GM23338 (cell line): Measurements from ENCODE around the gene GSTM2. TPM values are rescaled to one million over a fixed set of nuclear protein-coding genes. Genes with fewer than 3 reads are reported as not detected.

Experiments
- ATAC-seq: fragments of 200-7000 bp; cut with Tn5 transposase; 3 replicates; pipeline ENCODE4 v1.9.1; 2020
- DNase-seq: peaks from one replicate; pipeline ENCODE4 v3.0.0-alpha.2; 2015; ENCODE audit warnings: low spot score
- H2AFZ ChIP-seq: fragments of 200-600 bp; sonication (generic); 2 replicates; pipeline ENCODE4 v1.8.0; 2016; ENCODE audit warnings: antibody characterized with exemption, mild to moderate bottlenecking, moderate library complexity
- H3F3A ChIP-seq: fragments of 200-600 bp; sonication (generic); replicated peaks from 2 replicates; pipeline ENCODE4 v1.8.0; 2017; ENCODE audit warnings: antibody characterized with exemption, mixed run types, low read depth
- H3K27ac ChIP-seq: fragments of 200-600 bp; sonication (generic); 2 replicates; pipeline ENCODE4 v1.6.1; 2016; ENCODE audit warnings: low read depth
- H3K27me3 ChIP-seq: fragments of 200-600 bp; sonication (generic); 2 replicates; pipeline ENCODE4 v1.8.0; 2016; ENCODE audit warnings: mild to moderate bottlenecking, mixed run types, moderate library complexity; ENCODE audit not compliant: insufficient read depth
- H3K36me3 ChIP-seq: fragments of 200-600 bp; sonication (generic); 2 replicates; pipeline ENCODE4 v1.8.0; 2016; ENCODE audit warnings: mild to moderate bottlenecking; ENCODE audit not compliant: insufficient read depth
- H3K4me1 ChIP-seq: fragments of 200-600 bp; sonication (generic); 2 replicates; pipeline ENCODE4 v1.8.0; 2016; ENCODE audit warnings: mild to moderate bottlenecking, moderate library complexity; ENCODE audit not compliant: insufficient read depth
- H3K4me2 ChIP-seq: fragments of 200-600 bp; sonication (generic); 2 replicates; pipeline ENCODE4 v1.7.1; 2017; ENCODE audit warnings: mixed run types
- H3K4me3 ChIP-seq: fragments of 200-600 bp; sonication (generic); 2 replicates; pipeline ENCODE4 v1.6.1; 2016; ENCODE audit warnings: mixed run types
- H3K79me2 ChIP-seq: fragments of 200-600 bp; sonication (generic); replicated peaks from 2 replicates; pipeline ENCODE4 v1.8.0; 2017; ENCODE audit warnings: mild to moderate bottlenecking; ENCODE audit not compliant: insufficient read depth
- H3K9me2 ChIP-seq: fragments of 200-600 bp; sonication (generic); 2 replicates; pipeline ENCODE4 v1.8.0; 2017; ENCODE audit not compliant: insufficient read depth
- H4K20me1 ChIP-seq: fragments of 200-600 bp; sonication (generic); replicated peaks from 2 replicates; pipeline ENCODE4 v1.8.0; 2017; ENCODE audit warnings: mild to moderate bottlenecking; ENCODE audit not compliant: insufficient read depth
- H3K27ac Mint-ChIP-seq: 2 replicates; pipeline ENCODE4 v1.8.0; 2020; ENCODE audit warnings: inconsistent platforms, mild to moderate bottlenecking, moderate library complexity, mixed read lengths
- H3K27me3 Mint-ChIP-seq: 3 replicates; pipeline ENCODE4 v1.8.0; 2022; ENCODE audit warnings: low read depth, mild to moderate bottlenecking, moderate library complexity, mixed read lengths, inconsistent platforms; ENCODE audit not compliant: insufficient read depth, poor library complexity
- H3K36me3 Mint-ChIP-seq: 3 replicates; pipeline ENCODE4 v1.8.0; 2021; ENCODE audit warnings: low read depth, mild to moderate bottlenecking, inconsistent platforms, moderate library complexity, mixed read lengths
- H3K4me1 Mint-ChIP-seq: 3 replicates; pipeline ENCODE4 v1.8.0; 2020; ENCODE audit warnings: mild to moderate bottlenecking, inconsistent platforms, mixed read lengths
- H3K4me3 Mint-ChIP-seq: 3 replicates; pipeline ENCODE4 v1.8.0; 2021; ENCODE audit warnings: moderate library complexity, mild to moderate bottlenecking, inconsistent platforms, mixed read lengths
- H3K9me3 Mint-ChIP-seq: 3 replicates; pipeline ENCODE4 v1.8.0; 2020; ENCODE audit warnings: moderate library complexity, mild to moderate bottlenecking, inconsistent platforms, mixed read lengths
- CREB1 ChIP-seq: fragments of 250-450 bp; sonication (Bioruptor Pico); IDR thresholded peaks from 2 replicates; pipeline ENCODE4 v1.5.0; 2020; ENCODE audit warnings: low read depth, mild to moderate bottlenecking, moderate library complexity
- ETS1 ChIP-seq: IDR thresholded peaks from 2 replicates; pipeline ENCODE4 v1.6.1; 2016; ENCODE audit warnings: antibody characterized with exemption
- EZH2 ChIP-seq: fragments of 200-600 bp; sonication (generic); IDR thresholded peaks from one replicate; pipeline ENCODE4 v1.8.0; 2017; ENCODE audit warnings: antibody characterized with exemption, mild to moderate bottlenecking, low read depth; ENCODE audit not compliant: unreplicated experiment
- EZH2phosphoT487 ChIP-seq: fragments of 200-600 bp; sonication (generic); IDR thresholded peaks from one replicate; pipeline ENCODE4 v1.8.1; 2018; ENCODE audit warnings: antibody characterized with exemption; ENCODE audit not compliant: unreplicated experiment
- JUNB ChIP-seq: IDR thresholded peaks from one replicate; pipeline ENCODE4 v1.6.1; 2016; ENCODE audit warnings: antibody characterized with exemption; ENCODE audit not compliant: unreplicated experiment
- NANOG ChIP-seq: IDR thresholded peaks from 2 replicates; pipeline ENCODE4 v1.6.1; 2016; ENCODE audit warnings: antibody characterized with exemption, borderline replicate concordance
- POLR2AphosphoS5 ChIP-seq: IDR thresholded peaks from 2 replicates; pipeline ENCODE4 v1.6.1; 2016; ENCODE audit warnings: antibody characterized with exemption, low read depth
- STAT1 ChIP-seq: IDR thresholded peaks from one replicate; pipeline ENCODE4 v1.6.1; 2016; ENCODE audit warnings: antibody characterized with exemption; ENCODE audit not compliant: unreplicated experiment
- ZNF114 ChIP-seq: fragments of 250-450 bp; sonication (Bioruptor Pico); IDR thresholded peaks from 2 replicates; pipeline ENCODE4 v1.5.0; 2020; ENCODE audit warnings: mild to moderate bottlenecking, moderate library complexity
- ZNF331 ChIP-seq: fragments of 250-450 bp; sonication (Bioruptor Pico); IDR thresholded peaks from 2 replicates; pipeline ENCODE4 v1.5.0; 2020; ENCODE audit warnings: low read depth, mild to moderate bottlenecking, moderate library complexity
- polyA plus RNA-seq: library from polyadenylated mRNA; unstranded; fragments of >200 nt; fragmentation: Nextera tagmentation; extraction: Ambion mirVana; gene quantifications from 2 replicates; pipeline ENCODE4 v1.2.1, GENCODE V29; 2016
- total RNA-seq: library from RNA; depleted of rRNA; stranded (reverse); fragments of >200 nt; shearing (Covaris generic); gene quantifications from 2 replicates; pipeline ENCODE4 v1.2.3, GENCODE V29; 2014
- TF ChIP-seq, protein P1 (sequence below): IDR thresholded peaks from one replicate; pipeline ENCODE4 v1.6.1; 2018; ENCODE audit warnings: antibody characterized with exemption; ENCODE audit not compliant: unreplicated experiment

Gene GSTM2
- total and polyA plus RNA-seq, 2 experiments from 2014 or later, result 8.9 to 16.0 TPM

- TF ChIP-seq EZH2phosphoT487, result no peak
- TF ChIP-seq NANOG, result no peak
- TF ChIP-seq, protein P1, sequence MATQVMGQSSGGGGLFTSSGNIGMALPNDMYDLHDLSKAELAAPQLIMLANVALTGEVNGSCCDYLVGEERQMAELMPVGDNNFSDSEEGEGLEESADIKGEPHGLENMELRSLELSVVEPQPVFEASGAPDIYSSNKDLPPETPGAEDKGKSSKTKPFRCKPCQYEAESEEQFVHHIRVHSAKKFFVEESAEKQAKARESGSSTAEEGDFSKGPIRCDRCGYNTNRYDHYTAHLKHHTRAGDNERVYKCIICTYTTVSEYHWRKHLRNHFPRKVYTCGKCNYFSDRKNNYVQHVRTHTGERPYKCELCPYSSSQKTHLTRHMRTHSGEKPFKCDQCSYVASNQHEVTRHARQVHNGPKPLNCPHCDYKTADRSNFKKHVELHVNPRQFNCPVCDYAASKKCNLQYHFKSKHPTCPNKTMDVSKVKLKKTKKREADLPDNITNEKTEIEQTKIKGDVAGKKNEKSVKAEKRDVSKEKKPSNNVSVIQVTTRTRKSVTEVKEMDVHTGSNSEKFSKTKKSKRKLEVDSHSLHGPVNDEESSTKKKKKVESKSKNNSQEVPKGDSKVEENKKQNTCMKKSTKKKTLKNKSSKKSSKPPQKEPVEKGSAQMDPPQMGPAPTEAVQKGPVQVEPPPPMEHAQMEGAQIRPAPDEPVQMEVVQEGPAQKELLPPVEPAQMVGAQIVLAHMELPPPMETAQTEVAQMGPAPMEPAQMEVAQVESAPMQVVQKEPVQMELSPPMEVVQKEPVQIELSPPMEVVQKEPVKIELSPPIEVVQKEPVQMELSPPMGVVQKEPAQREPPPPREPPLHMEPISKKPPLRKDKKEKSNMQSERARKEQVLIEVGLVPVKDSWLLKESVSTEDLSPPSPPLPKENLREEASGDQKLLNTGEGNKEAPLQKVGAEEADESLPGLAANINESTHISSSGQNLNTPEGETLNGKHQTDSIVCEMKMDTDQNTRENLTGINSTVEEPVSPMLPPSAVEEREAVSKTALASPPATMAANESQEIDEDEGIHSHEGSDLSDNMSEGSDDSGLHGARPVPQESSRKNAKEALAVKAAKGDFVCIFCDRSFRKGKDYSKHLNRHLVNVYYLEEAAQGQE, result no peak
- TF ChIP-seq POLR2AphosphoS5, result no peak
- TF ChIP-seq JUNB, result no peak
Measured at GRCh38 chr1:109637446-109637845, 30.4 kb upstream of the GSTM2 start (continued).

- Histone ChIP-seq H2AFZ (no peak overlapping the region), H3K27ac (no peak overlapping the region), H3K4me1 (peaks cover 10% of the 10 kb centered on the region), H4K20me1 (no peaks in the 10 kb centered on the region; the same call in 1 of the 2 replicates), H3K36me3 (no peaks in the 10 kb centered on the region), H3F3A (0 out of 2 replicates have a peak, but pooled peaks cover 8% of the 10 kb centered on the region), H3K79me2 (no peaks in the 10 kb centered on the region), H3K4me2 (no peak overlapping the region), H3K27me3 (no peaks in the 10 kb centered on the region), H3K4me3 (no peak overlapping the region), H3K9me2 (no peaks in the 10 kb centered on the region)
- H3K4me3 Mint-ChIP-seq, result no peak overlapping the region
- H3K27me3 Mint-ChIP-seq, result peaks cover 17% of the 10 kb centered on the region
- ATAC-seq (no peak), DNase-seq (no peak)
- TF ChIP-seq NANOG (no peak), STAT1 (no peak), ZNF331 (CRISPR knock-in tag) (no peak)
- H3K4me1 Mint-ChIP-seq, result peaks cover 27% of the 10 kb centered on the region
- H3K27ac Mint-ChIP-seq, result no peak overlapping the region
- no peaks in the 10 kb centered on the region for H3K9me3 Mint-ChIP-seq
- H3K36me3 Mint-ChIP-seq, result no peaks in the 10 kb centered on the region
Measured at GRCh38 chr1:109639063-109639840, 28.6 kb upstream of the GSTM2 start.

DNA sequence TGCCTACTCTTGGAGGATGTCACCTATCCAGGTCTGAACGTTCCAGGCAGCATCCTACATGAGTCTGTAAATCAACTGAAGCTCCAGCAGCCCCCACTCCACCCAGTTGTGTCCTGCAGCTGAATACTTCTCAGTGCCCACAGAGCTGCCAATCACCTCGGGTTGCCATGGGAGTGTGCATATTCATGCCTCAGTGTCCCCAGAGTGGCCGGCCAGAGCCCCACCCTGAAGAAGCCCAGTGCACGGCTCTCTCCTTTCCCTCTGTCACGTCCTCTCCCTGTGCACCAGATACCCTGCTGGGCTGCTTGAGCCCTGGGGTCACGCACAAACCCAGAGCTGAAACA, 28.0 kb upstream of the GSTM2 start:
- no peak overlapping the region for H3K27ac ChIP-seq
- ATAC-seq, result no peak; the same call in 1 of the 3 replicates
- H3K4me3 ChIP-seq, result no peak overlapping the region
- peaks cover 17% of the 10 kb centered on the region for H3K27me3 Mint-ChIP-seq
- H3K27ac Mint-ChIP-seq, result no peak overlapping the region
- H3K27me3 ChIP-seq, result no peaks in the 10 kb centered on the region
- H3K4me1 ChIP-seq, result peaks cover 10% of the 10 kb centered on the region
- 0 out of 2 replicates have a peak, but pooled peaks cover 8% of the 10 kb centered on the region for H3F3A ChIP-seq
- H3K4me3 Mint-ChIP-seq, result no peak overlapping the region
- H3K9me2 ChIP-seq, result no peaks in the 10 kb centered on the region
- H3K36me3 ChIP-seq, result no peaks in the 10 kb centered on the region
- H4K20me1 ChIP-seq, result no peaks in the 10 kb centered on the region; the same call in 1 of the 2 replicates
- no peaks in the 10 kb centered on the region for H3K36me3 Mint-ChIP-seq
- H3K4me1 Mint-ChIP-seq, result peaks cover 22% of the 10 kb centered on the region
- H3K79me2 ChIP-seq, result no peaks in the 10 kb centered on the region
- no peaks in the 10 kb centered on the region for H3K9me3 Mint-ChIP-seq
- no peak for DNase-seq
- peak overlapping the region; percentile 86 for H2AFZ ChIP-seq
- no peak overlapping the region for H3K4me2 ChIP-seq
- TF ChIP-seq ZNF114 (CRISPR knock-in tag) (no peak), ETS1 (no peak), POLR2AphosphoS5 (no peak), NANOG (no peak), CREB1 (CRISPR knock-in tag) (no peak), EZH2 (no peak)
- TF ChIP-seq, protein P1, result no peak
